SU-DHL-6 (cell line): Measurements from ENCODE around the gene TSPAN18.

Experiments used
- EZH2phosphoT487 ChIP-seq: fragments of 200-600 bp; sonication (generic), shearing (Covaris generic); conservative IDR thresholded peaks from 2 replicates; pipeline ENCODE4 v1.6.1; 2018; ENCODE audit warnings: mild to moderate bottlenecking, antibody characterized with exemption, low read length, moderate library complexity, mixed read lengths
- TF ChIP-seq, protein P1 (sequence below): fragments of 200-600 bp; sonication (generic); IDR thresholded peaks from one replicate; pipeline ENCODE4 v1.5.1; 2017; ENCODE audit warnings: antibody characterized with exemption, mild to moderate bottlenecking, low read length, moderate library complexity; ENCODE audit not compliant: insufficient read depth, poor library complexity, severe bottlenecking

DNA sequence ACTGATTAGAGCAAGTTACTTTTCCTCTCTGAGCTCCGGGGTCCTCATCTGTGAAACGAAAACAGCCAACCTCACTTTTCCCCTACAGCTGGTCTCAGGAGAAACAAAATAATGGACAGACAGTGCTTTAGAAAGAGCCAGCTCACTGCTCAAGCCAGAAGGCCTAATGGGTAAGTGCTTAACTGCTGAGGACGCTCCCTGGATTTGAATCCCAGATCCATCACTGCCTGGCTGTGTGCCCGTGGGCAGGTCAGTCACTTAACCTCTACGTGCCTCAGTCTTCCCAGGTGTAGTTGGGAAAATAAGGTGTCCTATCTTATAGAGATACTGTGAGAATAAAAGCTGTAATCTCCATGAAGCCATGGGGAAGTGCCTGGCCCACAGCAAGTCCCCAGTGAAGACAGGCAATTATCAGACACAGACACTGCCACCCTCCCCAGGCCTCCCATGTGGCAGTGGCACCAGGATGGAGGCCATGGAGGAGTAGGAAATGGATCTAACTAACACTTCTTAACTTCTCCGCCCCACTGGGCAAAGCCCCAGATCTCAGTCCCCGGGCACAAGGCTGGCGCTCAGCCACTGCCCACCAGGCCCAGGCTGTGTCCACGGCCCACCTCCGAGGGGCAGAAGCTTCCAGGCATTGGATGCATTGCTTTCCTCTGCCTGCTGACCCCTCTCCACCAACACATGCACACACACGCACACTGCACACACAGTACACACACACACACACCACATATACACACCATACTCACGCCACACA lies 214.7 kb downstream of the TSPAN18 start:
- TF ChIP-seq, protein P1, sequence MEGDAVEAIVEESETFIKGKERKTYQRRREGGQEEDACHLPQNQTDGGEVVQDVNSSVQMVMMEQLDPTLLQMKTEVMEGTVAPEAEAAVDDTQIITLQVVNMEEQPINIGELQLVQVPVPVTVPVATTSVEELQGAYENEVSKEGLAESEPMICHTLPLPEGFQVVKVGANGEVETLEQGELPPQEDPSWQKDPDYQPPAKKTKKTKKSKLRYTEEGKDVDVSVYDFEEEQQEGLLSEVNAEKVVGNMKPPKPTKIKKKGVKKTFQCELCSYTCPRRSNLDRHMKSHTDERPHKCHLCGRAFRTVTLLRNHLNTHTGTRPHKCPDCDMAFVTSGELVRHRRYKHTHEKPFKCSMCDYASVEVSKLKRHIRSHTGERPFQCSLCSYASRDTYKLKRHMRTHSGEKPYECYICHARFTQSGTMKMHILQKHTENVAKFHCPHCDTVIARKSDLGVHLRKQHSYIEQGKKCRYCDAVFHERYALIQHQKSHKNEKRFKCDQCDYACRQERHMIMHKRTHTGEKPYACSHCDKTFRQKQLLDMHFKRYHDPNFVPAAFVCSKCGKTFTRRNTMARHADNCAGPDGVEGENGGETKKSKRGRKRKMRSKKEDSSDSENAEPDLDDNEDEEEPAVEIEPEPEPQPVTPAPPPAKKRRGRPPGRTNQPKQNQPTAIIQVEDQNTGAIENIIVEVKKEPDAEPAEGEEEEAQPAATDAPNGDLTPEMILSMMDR = no peak
- TF ChIP-seq EZH2phosphoT487 = no peak
